Measurements from ENCODE around the gene UTP14C. TPM values are rescaled to one million over a fixed set of nuclear protein-coding genes. Genes with fewer than 3 reads are reported as not detected.

UTP14C gene
- 10 to 100 TPM; 20.7 to 22.0 TPM for total RNA-seq
- polyA plus RNA-seq (2013, experiment 1 of 2), result 17.8 TPM
- 19.1 TPM for polyA plus RNA-seq (2013, experiment 2 of 2)
- long read RNA-seq, experiment 1, full-length matches to known transcripts, result 2 of 11 reads
- long read RNA-seq, experiment 1, partial matches to known transcripts, result 0 of 11 reads
- long read RNA-seq, experiment 1, other reads (novel, unspliced or antisense), result 9 of 11 reads
- long read RNA-seq, experiment 2, partial matches to known transcripts, result 12 of 12 reads
- long read RNA-seq, experiment 2, other reads (novel, unspliced or antisense), result 0 of 12 reads
- long read RNA-seq, experiment 3, full-length matches to known transcripts, result 2 of 5 reads
- long read RNA-seq, experiment 3, partial matches to known transcripts, result 0 of 5 reads
- long read RNA-seq, experiment 3, other reads (novel, unspliced or antisense), result 3 of 5 reads
- long read RNA-seq, experiment 4, partial matches to known transcripts, result 0 of 1 reads
- long read RNA-seq, experiment 4, other reads (novel, unspliced or antisense), result 1 of 1 reads

GRCh38 chr13:52024481-52024880, at the start of gene UTP14C:
UTP14C (plus strand) TSS chr13:52024691; CDS start chr13:52028805, 4,114 bp downstream.
- peaks cover 83% of the 10 kb centered on the region for H3K36me3 Mint-ChIP-seq (ENCODE audit: low read depth)
- Histone ChIP-seq H3K9me3 (ENCODE audit: control insufficient read depth, low read length) (peaks cover 55% of the 10 kb centered on the region), H3K36me3 (ENCODE audit: control insufficient read depth, insufficient read depth, low read length) (peaks cover 86% of the 10 kb centered on the region), H3K9ac (ENCODE audit: extremely low read depth, low read length, poor library complexity, severe bottlenecking) (no peak within 1 kb of the TSS), H3K4me1 (ENCODE audit: control insufficient read depth, insufficient read depth, low read length) (no peaks in the 10 kb centered on the region), H3K4me3 (ENCODE audit: low read length) (no peak within 1 kb of the TSS), H3K27ac (ENCODE audit: low read depth, low read length) (no peak within 1 kb of the TSS), H3K27me3 (ENCODE audit: control insufficient read depth, insufficient read depth, low read length, poor library complexity, severe bottlenecking) (no peaks in the 10 kb centered on the region)
- peaks cover 31% of the 10 kb centered on the region for H3K9me3 Mint-ChIP-seq
- no peak within 1 kb of the TSS for H3K4me3 Mint-ChIP-seq
- DNase-seq, result no peak
- no peaks in the 10 kb centered on the region for H3K4me1 Mint-ChIP-seq
- TF ChIP-seq CTCF (conservative IDR thresholded peaks at IDR 0.05), result no peak
- 96 to 100% methylated on average over 2 to 3 of the region's 3 CpGs for WGBS, 2 experiments (ENCODE audit: insufficient coverage in 1 of 2, insufficient read length in 1 of 2)
- H3K27me3 Mint-ChIP-seq (ENCODE audit: insufficient read depth), result no peaks in the 10 kb centered on the region
- H3K27ac Mint-ChIP-seq, result no peak within 1 kb of the TSS

GRCh38 chr13:51976423-51976822, 48.1 kb upstream of the UTP14C start:
- peaks cover 4% of the 10 kb centered on the region for H3K36me3 Mint-ChIP-seq (ENCODE audit: low read depth)
- no peaks in the 10 kb centered on the region for H3K27me3 Mint-ChIP-seq (ENCODE audit: insufficient read depth)
- DNase-seq, result no peak
- Histone ChIP-seq H3K36me3 (ENCODE audit: control insufficient read depth, insufficient read depth, low read length) (no peaks in the 10 kb centered on the region), H3K27me3 (ENCODE audit: control insufficient read depth, insufficient read depth, low read length, poor library complexity, severe bottlenecking) (no peaks in the 10 kb centered on the region), H3K4me3 (ENCODE audit: low read length) (no peak overlapping the region), H3K9me3 (ENCODE audit: control insufficient read depth, low read length) (no peaks in the 10 kb centered on the region), H3K27ac (ENCODE audit: low read depth, low read length) (no peak overlapping the region), H3K4me1 (ENCODE audit: control insufficient read depth, insufficient read depth, low read length) (peaks cover 4% of the 10 kb centered on the region), H3K9ac (ENCODE audit: extremely low read depth, low read length, poor library complexity, severe bottlenecking) (no peak overlapping the region)
- H3K4me3 Mint-ChIP-seq, result no peak overlapping the region
- no peak for TF ChIP-seq CTCF (conservative IDR thresholded peaks at IDR 0.05)
- WGBS, 2 experiments (ENCODE audit: insufficient coverage in 1 of 2, insufficient read length in 1 of 2), result 45% methylated on average over 1 of the region's 1 CpG; no CpG with 5 or more reads in 1 of the 2 experiments
- peaks cover 8% of the 10 kb centered on the region for H3K4me1 Mint-ChIP-seq
- H3K27ac Mint-ChIP-seq, result no peak overlapping the region
- H3K9me3 Mint-ChIP-seq, result no peaks in the 10 kb centered on the region

GRCh38 chr13:51976890-51977289, 47.6 kb upstream of the UTP14C start:
- H3K27me3 ChIP-seq (ENCODE audit: control insufficient read depth, insufficient read depth, low read length, poor library complexity, severe bottlenecking), result no peaks in the 10 kb centered on the region
- peaks cover 5% of the 10 kb centered on the region for H3K4me1 ChIP-seq (ENCODE audit: control insufficient read depth, insufficient read depth, low read length)
- H3K9ac ChIP-seq (ENCODE audit: extremely low read depth, low read length, poor library complexity, severe bottlenecking), result no peak overlapping the region
- no peaks in the 10 kb centered on the region for H3K9me3 ChIP-seq (ENCODE audit: control insufficient read depth, low read length)
- no peaks in the 10 kb centered on the region for H3K36me3 ChIP-seq (ENCODE audit: control insufficient read depth, insufficient read depth, low read length)
- peaks cover 8% of the 10 kb centered on the region for H3K4me1 Mint-ChIP-seq
- no peaks in the 10 kb centered on the region for H3K27me3 Mint-ChIP-seq (ENCODE audit: insufficient read depth)
- no peak for TF ChIP-seq CTCF (conservative IDR thresholded peaks at IDR 0.05)
- WGBS, 2 experiments (ENCODE audit: insufficient coverage in 1 of 2, insufficient read length in 1 of 2), result 97 to 100% methylated on average over 2 to 5 of the region's 5 CpGs
- H3K36me3 Mint-ChIP-seq (ENCODE audit: low read depth), result peaks cover 4% of the 10 kb centered on the region
- no peak overlapping the region for H3K27ac ChIP-seq (ENCODE audit: low read depth, low read length)
- no peaks in the 10 kb centered on the region for H3K9me3 Mint-ChIP-seq
- no peak overlapping the region for H3K4me3 Mint-ChIP-seq
- no peak overlapping the region for H3K27ac Mint-ChIP-seq
- DNase-seq, result no peak
- H3K4me3 ChIP-seq (ENCODE audit: low read length), result no peak overlapping the region
